Suppressor macrophage treated with lipopolysaccharide for 4 hours (primary cell): ENCODE measurements around the gene AKIP1.
"Not testable (repeated sequence)": the region's sequence is repeated elsewhere in the genome, so short reads cannot be mapped to it uniquely, and the experiment has no call there.

Experiments
- DNase-seq: peaks from one replicate; pipeline ENCODE4 v3.0.0-alpha.2; 2020

Gene AKIP1

GRCh38 chr11:8917157-8917825 is 6.3 kb downstream of the AKIP1 start:
- DNase-seq, result no peak

DNA sequence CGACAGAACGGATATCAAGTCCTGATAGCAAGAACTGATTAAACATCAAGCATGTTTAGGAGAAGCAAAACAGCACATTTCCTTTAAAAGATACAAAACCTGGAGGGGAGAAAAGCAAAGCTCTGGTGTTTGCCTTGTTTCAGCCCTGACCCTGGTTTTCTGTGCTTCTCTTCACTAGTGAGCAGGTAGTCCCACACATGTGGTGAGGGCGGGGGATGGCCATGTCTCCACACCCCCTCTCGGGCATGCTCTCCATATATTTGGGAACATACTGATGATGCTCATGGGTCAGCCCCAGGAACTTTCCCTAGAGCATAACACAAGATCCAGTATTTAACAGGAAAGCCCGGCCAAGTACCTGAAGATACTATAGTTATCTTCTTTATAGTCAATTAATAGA is 11.7 kb downstream of the AKIP1 start:
- DNase-seq, result no peak

DNA sequence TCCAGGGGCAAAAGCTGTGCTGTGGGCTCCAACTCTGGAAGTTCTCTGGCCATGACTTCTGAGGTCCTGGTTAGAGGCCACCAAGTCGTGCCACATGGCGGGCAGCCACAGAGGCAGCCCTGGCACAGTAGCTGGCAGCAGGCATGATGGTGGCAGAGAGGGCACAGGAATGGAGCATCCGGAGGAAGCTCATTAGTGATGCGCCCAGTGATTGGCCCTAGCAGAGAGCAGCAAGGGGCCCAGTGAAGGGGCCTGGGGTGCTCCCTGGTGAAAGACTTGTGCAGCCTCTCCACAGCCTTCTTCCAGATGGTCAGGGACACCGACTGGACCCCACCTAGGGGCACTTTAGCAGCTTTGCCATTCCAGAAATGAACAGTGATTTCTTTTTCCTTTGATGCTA is 14.7 kb downstream of the AKIP1 start:
- DNase-seq, result no peak

GRCh38 chr11:8926236-8926635 is 15.2 kb downstream of the AKIP1 start:
- no peak for DNase-seq

GRCh38 chr11:8927233-8927632 is 16.2 kb downstream of the AKIP1 start:
- DNase-seq, result no peak

- DNase-seq, result no peak
Observed at GRCh38 chr11:8928205-8928604, 17.2 kb downstream of the AKIP1 start.

- DNase-seq, result no peak
Observed at GRCh38 chr11:8928981-8929615, 18.1 kb downstream of the AKIP1 start.

DNA sequence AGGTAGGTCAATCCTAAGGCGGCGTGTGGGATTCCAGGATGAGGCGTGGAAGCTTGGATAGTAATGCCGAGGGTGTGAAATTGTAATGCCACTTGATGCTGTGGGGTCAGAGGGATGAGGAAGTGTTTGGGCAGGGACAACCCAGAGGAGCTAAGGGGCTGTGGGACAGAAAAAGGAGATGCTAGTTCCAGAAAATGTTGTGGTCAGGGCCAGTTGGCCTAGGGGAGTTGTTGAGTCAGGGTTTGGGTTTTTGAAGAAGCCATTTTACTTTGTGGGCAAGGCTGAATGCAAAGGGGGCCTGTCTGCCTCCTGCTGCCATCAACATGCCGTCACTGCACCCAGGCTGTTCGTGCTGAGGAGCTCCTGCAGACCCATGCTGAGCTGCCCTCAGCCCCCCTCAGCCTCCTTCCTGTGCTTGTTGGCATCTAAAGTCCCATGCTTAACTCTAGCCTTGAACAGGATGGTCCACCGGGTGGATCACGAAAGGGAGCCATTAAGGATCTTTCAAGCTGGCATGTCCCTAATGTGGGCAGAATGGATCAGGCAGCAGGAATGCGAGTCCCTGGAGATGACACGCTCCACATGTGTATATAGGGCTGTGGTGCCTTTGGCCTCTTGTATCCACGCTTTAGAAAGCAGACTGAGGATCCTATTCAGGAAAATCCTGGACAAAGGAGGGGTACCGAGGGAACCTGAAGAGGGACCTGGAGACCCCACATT is 19.6 kb downstream of the AKIP1 start:
- DNase-seq, result no peak

- no peak for DNase-seq
Observed at GRCh38 chr11:8932564-8933180, 21.7 kb downstream of the AKIP1 start, which contains the start of gene C11orf16. TSS of gene C11orf16 (minus strand) at chr11:8932947. CDS start at chr11:8932308, 639 bp downstream.

GRCh38 chr11:8933931-8934330 is 22.9 kb downstream of the AKIP1 start:
- DNase-seq, result no peak

DNA sequence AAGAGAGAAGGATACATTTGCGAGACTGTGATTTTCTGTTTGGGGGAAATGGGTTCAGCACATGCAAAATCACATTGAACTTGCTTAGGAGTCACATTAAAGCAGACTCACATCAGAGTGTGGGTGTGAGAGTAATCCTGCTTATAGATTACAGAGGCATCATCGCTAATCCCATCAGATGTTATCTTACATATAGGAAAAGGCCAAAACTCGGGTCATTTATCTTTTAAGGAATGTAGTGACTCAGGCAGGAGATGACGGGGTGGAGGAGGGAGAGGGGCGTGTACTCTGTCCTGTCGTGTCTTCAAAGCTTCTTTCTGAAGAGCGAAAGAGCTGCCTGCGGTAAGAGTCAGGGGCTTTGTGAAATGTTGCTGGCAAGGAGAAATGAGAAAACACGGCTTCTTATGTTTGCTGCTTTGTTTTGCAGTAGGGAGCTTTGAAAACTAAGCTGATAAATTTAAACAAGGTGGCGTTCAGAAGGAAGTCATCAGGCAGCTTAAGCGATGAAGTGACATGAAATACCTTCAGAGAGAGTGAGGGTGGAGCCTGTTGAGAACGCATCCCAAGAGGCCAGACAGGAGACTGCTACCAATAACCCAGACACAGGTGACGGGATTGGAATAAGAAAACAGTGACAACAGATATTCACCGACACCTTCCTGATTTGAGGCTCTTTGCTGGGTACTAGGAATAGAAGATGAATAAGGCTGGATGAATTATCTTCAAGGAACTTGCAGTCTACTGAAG is 23.9 kb downstream of the AKIP1 start:
- no peak for DNase-seq

- not testable (repeated sequence) for DNase-seq
Observed at GRCh38 chr11:8935789-8936188, 24.8 kb downstream of the AKIP1 start.

- DNase-seq, result no peak
Observed at GRCh38 chr11:8937159-8937558, 26.2 kb downstream of the AKIP1 start.

DNA sequence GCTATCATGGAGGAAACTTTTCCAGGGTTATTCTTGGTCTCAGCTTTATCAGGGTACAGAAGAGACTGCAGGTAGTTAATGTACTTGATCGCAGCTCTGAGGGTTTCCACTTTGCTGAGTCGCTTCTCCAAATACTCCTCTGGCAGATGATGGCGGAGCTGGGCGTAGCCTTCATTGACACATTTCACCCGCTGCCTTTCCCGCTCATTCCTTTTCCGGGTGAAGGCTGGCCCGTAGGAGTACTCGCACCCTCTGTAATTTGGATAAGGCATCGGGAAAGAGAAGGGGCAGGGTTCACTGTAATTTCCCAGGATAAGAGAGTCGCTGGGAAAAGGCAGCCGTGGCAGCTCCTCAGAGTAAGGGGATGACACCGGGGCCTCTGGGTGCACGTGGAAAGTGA is 26.7 kb downstream of the AKIP1 start:
- DNase-seq, result no peak

DNA sequence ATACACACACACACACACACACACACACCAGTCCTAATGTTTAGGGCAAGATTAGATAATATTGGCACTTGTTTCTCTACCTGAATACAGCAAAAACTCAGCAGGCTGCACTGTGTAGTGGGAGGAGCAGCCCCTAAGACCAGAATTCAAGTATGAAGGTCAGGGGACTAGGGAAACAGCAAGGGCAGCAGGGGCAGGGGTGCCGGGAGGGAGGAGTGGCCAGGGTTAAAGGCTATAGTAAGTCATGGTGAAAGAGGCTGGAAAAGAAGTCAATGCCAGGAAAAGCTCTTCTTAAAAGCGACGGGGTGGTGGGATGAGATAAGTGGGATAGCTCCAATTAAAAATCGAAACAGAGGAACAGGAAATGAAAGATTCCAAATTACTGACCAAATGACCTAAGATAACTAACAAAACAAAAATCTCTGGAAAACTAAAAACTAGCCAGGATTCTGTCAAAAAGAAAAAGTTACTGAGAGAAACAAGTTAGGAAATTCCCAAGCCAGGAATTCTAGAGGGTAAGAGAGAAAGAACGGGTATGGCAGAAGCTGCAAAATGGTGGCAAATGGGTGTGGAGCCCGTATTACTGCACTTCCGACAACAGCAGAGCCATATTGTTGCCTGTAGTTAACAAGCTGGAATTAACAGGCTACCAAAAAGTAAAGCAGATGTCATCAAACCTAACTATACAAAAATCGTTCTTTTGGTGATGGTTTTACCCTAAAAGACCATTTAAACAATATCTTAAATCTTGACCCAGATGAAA is 30.5 kb downstream of the AKIP1 start:
- DNase-seq, result no peak

DNA sequence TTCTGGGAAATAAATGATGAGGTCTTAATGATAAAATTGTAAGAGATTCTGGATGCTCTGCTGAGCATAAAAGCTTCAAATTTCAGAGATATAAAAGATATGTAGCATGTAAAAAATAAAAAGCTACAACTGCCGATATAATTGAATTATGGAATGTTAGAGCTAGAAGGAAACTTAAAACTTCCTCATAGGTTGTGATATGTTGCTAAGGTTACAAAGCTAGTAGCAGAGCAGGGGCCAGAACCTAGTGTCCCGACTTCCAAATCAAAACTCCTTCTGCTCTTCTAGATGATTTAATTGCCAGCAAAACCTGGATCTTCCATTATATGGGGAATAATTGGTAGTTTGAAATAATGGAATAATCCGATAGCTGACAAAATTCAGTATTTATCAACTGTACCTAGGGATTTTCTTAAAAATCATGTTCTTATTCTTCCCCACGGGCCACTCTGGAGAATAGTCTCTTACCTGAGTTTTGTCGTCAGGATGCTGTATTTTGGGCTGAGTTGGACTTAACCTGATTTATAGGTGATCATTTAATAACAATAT is 31.6 kb downstream of the AKIP1 start, which contains the start of gene ASCL3:
Gene ASCL3, minus strand, starts transcription at position 499 of the 549 bp plus-strand sequence. CDS start 4,855 bp downstream, outside the sequence.
- no peak for DNase-seq

- DNase-seq, result no peak
Observed at GRCh38 chr11:8947230-8947943, 36.4 kb downstream of the AKIP1 start.

- peak; percentile 15 for DNase-seq
Observed at GRCh38 chr11:8948886-8949285, 37.9 kb downstream of the AKIP1 start.

GRCh38 chr11:8956860-8957259 is 45.9 kb downstream of the AKIP1 start:
- no peak for DNase-seq

DNA sequence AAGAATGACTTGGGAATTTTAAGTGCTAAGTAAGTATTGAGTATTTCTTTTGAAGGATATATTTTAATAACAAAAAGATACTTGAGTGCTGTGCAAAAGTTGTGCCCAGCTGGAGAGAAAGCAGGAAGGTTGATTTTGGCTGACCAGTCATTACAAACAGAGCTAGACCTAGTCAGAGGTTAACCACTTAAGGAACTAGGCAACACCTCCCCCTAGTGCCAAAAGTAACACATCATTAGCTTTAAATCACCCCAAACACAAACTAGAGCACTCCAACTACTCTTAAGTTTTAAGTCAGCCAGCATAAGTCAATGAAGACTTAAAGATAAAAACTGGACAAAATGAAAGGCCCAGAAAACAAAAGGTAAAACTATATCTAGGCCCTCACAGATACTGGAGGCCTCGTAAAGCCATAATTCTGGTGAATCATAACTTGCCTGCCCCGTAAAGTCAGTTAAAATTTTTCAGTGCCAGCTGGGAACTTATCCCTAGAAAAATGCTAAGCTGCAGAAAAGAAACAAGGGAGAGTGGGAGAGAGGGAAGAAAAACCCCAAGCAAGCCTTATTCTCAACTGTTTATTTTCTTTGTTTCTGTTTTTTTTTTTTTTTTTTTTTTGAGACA is 48.7 kb downstream of the AKIP1 start:
- DNase-seq, result peak; percentile 85
